Keratinocyte (primary cell): ENCODE results near the gene GLE1. TPM values are rescaled to one million over a fixed set of nuclear protein-coding genes. Genes with fewer than 3 reads are reported as not detected.

Source experiments
- DNase-seq: peaks from one replicate; pipeline ENCODE4 v3.0.0-alpha.2; 2011; ENCODE audit warnings: low read depth, missing footprints, low spot score
- FAIRE-seq: peaks from 2 replicates; lab custom pipeline; 2011; peaks lifted over from hg19 to GRCh38; lab: Jason Lieb, UNC
- H2AFZ ChIP-seq: 2 replicates; pipeline ENCODE4 v1.6.0; 2012; ENCODE audit warnings: low read length, control low read depth, inconsistent platforms; ENCODE audit not compliant: control insufficient read depth
- H3K27ac ChIP-seq: 2 replicates; pipeline ENCODE4 v1.5.1; 2011; ENCODE audit warnings: low read length; ENCODE audit not compliant: control insufficient read depth, insufficient read depth
- H3K27me3 ChIP-seq: 3 replicates; pipeline ENCODE4 v1.6.0; 2011; ENCODE audit warnings: low read length; ENCODE audit not compliant: control insufficient read depth, insufficient read depth; ENCODE audit errors: extremely low read depth
- H3K36me3 ChIP-seq, 2 experiments: 2 replicates in 1 of 2; 3 replicates in 1 of 2; pipeline ENCODE4 v1.5.1; 2011; ENCODE audit warnings: low read length in 2 of 2, mild to moderate bottlenecking in 1 of 2; ENCODE audit not compliant: control insufficient read depth in 2 of 2, insufficient read depth in 2 of 2; ENCODE audit errors: extremely low read depth in 1 of 2
- H3K4me1 ChIP-seq: 3 replicates; pipeline ENCODE4 v1.5.1; 2011; ENCODE audit warnings: low read length; ENCODE audit not compliant: control insufficient read depth, insufficient read depth; ENCODE audit errors: extremely low read depth
- H3K4me2 ChIP-seq: 3 replicates; pipeline ENCODE4 v1.6.0; 2011; ENCODE audit warnings: low read depth, low read length; ENCODE audit not compliant: control insufficient read depth, insufficient read depth; ENCODE audit errors: extremely low read depth
- H3K4me3 ChIP-seq, 3 experiments: fragments of 200-600 bp in 1 of 3; sonication (generic) in 1 of 3; 2 replicates in 2 of 3; 3 replicates in 1 of 3; pipeline ENCODE4 v1.5.1; 2011 to 2016; ENCODE audit warnings: low read length in 3 of 3, mild to moderate bottlenecking in 3 of 3, control low read depth in 2 of 3, inconsistent platforms in 1 of 3, low read depth in 1 of 3, mixed read lengths in 1 of 3, mixed run types in 1 of 3, moderate library complexity in 1 of 3; ENCODE audit not compliant: control insufficient read depth in 2 of 3, insufficient read depth in 2 of 3; ENCODE audit errors: extremely low read depth in 1 of 3
- H3K79me2 ChIP-seq: 2 replicates; pipeline ENCODE4 v1.6.0; 2012; ENCODE audit warnings: low read length; ENCODE audit not compliant: control insufficient read depth, insufficient read depth
- H3K9ac ChIP-seq: 3 replicates; pipeline ENCODE4 v1.6.0; 2011; ENCODE audit warnings: low read length; ENCODE audit not compliant: control insufficient read depth, insufficient read depth; ENCODE audit errors: extremely low read depth
- H3K9me1 ChIP-seq: 3 replicates; pipeline ENCODE4 v1.6.0; 2011; ENCODE audit warnings: low read length; ENCODE audit not compliant: control insufficient read depth, insufficient read depth; ENCODE audit errors: extremely low read depth
- H3K9me3 ChIP-seq: 2 replicates; pipeline ENCODE4 v1.5.1; 2012; ENCODE audit warnings: low read depth, low read length; ENCODE audit not compliant: control insufficient read depth
- H4K20me1 ChIP-seq: 3 replicates; pipeline ENCODE4 v1.6.0; 2011; ENCODE audit warnings: low read length; ENCODE audit not compliant: control insufficient read depth, insufficient read depth; ENCODE audit errors: extremely low read depth
- CTCF ChIP-seq, 3 experiments: IDR thresholded peaks in 1 of 3; conservative IDR thresholded peaks in 1 of 3; optimal IDR thresholded peaks in 1 of 3; 2 replicates in 2 of 3; 3 replicates in 1 of 3; pipeline versions ENCODE3 to v1.5.1; 2011; ENCODE audit warnings: low read length in 3 of 3, mild to moderate bottlenecking in 3 of 3, moderate library complexity in 2 of 3, control low read depth in 1 of 3, inconsistent platforms in 1 of 3; ENCODE audit not compliant: insufficient read depth in 2 of 3; ENCODE audit errors: extremely low read depth in 1 of 3
- EZH2 ChIP-seq: IDR thresholded peaks from one replicate; pipeline ENCODE4 v1.6.1; 2012; ENCODE audit warnings: inconsistent platforms, mild to moderate bottlenecking, low read length, moderate library complexity
- dilution Hi-C: fragments of 300-500 bp; cut with MboI; formaldehyde crosslinking; loops from one replicate; pipeline ENCODE4 v1.7.0; 2020; ENCODE audit warnings: low sequenced_read_pairs; ENCODE audit not compliant: extremely low pct_ligation_motif_present
- polyA plus RNA-seq, 5 experiments: library from polyadenylated mRNA; depleted of rRNA in 3 of 5; stranded (reverse) in 3 of 5; stranded (forward) in 1 of 5; unstranded in 1 of 5; fragments of >200 nt; gene quantifications; 1 replicate in 1 of 5; 2 replicates in 3 of 5; 3 replicates in 1 of 5; pipeline versions ENCODE4 v1.2.1 to v1.2.3, GENCODE V29; 2011 to 2012; ENCODE audit warnings: missing spikeins in 2 of 5, low read depth in 1 of 5, low replicate concordance in 1 of 5

The GLE1 gene
- polyA plus RNA-seq, 1 donor (not counting 4 experiments of a cell fraction or from before 2014, with no cell fraction given), result 28.3 TPM

GRCh38 chr9:128473104-128473503 lies 31.4 kb upstream of the GLE1 start:
- H3K4me2 ChIP-seq, result no peak overlapping the region
- FAIRE-seq (no peak), DNase-seq (no peak)
- H3K9me1 ChIP-seq, result no peaks in the 10 kb centered on the region
- H3K79me2 ChIP-seq, result no peaks in the 10 kb centered on the region
- H3K4me1 ChIP-seq, result no peaks in the 10 kb centered on the region
- TF ChIP-seq EZH2, result no peak
- TF ChIP-seq CTCF (optimal IDR thresholded peaks at IDR 0.05 in 1 of 3, IDR thresholded peaks at IDR 0.05 in 1 of 3, conservative IDR thresholded peaks at IDR 0.05 in 1 of 3; ENCODE audit: extremely low read depth in 1 of 3, insufficient read depth in 2 of 3, low read length in 3 of 3), result no peak
- peaks cover 11 to 15% of the 10 kb centered on the region in 2 experiments for H3K36me3 ChIP-seq
- H3K9me3 ChIP-seq, result no peaks in the 10 kb centered on the region
- dilution Hi-C loops, result no loop called here
- no peak overlapping the region for H3K4me3 ChIP-seq
- no peak overlapping the region for H2AFZ ChIP-seq
- no peak overlapping the region for H3K27ac ChIP-seq
- H4K20me1 ChIP-seq, result no peaks in the 10 kb centered on the region
- no peak overlapping the region for H3K9ac ChIP-seq
- H3K27me3 ChIP-seq, result no peaks in the 10 kb centered on the region

- H3K27ac ChIP-seq, result no peak overlapping the region
- dilution Hi-C loops, result no loop called here
- no peaks in the 10 kb centered on the region for H3K79me2 ChIP-seq
- H3K9me1 ChIP-seq, result no peaks in the 10 kb centered on the region
- TF ChIP-seq CTCF (optimal IDR thresholded peaks at IDR 0.05 in 1 of 3, IDR thresholded peaks at IDR 0.05 in 1 of 3, conservative IDR thresholded peaks at IDR 0.05 in 1 of 3; ENCODE audit: extremely low read depth in 1 of 3, insufficient read depth in 2 of 3, low read length in 3 of 3) (no peak), EZH2 (no peak)
- H3K27me3 ChIP-seq, result no peaks in the 10 kb centered on the region
- H3K4me2 ChIP-seq, result no peak overlapping the region
- no peak for DNase-seq
- FAIRE-seq, result no peak
- H3K4me3 ChIP-seq, result no peak overlapping the region
- no peaks in the 10 kb centered on the region for H3K9me3 ChIP-seq
- no peak overlapping the region for H2AFZ ChIP-seq
- no peaks in the 10 kb centered on the region for H3K4me1 ChIP-seq
- H4K20me1 ChIP-seq, result no peaks in the 10 kb centered on the region
- peaks cover 6 to 21% of the 10 kb centered on the region in 2 experiments for H3K36me3 ChIP-seq
- H3K9ac ChIP-seq, result no peak overlapping the region
Observed at GRCh38 chr9:128475867-128476266, 28.7 kb upstream of the GLE1 start.
